Measurements from ENCODE around the gene OSBPL6.

DNA sequence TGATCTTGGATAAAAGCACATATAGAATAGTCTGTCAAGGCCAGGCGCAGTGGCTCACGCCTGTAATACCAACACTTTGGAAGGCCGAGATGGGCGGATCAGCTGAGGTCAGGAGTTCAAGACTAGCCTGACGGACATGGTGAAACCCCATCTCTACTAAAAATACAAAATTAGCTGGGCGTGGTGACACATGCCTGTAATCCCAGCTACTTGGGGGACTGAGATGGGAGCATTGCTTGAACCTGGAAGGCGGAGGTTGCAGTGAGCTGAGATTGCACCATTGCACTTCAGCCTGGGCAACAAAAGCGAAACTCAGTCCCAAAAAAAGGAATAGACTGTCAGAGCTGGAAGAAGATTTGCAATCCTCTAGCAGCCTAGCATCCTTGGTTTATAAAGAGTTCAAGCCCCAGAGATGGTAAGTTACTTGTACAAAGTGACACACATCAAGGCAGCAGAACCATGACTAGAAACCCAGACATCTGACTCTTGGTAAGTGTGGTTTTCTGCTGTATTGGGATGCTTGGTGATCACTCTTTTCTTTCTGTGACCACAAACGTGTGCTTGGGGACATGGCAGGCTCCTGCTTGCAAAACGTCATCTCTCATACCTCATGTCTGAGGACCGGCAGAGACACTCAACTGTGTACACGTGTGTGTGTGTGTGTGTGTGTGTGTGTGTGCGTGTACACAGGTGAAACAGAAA lies 69.0 kb downstream of the OSBPL6 start:
- TF ChIP-seq EZH2 (IDR thresholded peaks at IDR 0.05) (no peak), FOXP2 (optimal IDR thresholded peaks at IDR 0.05; ENCODE audit: control extremely low read depth, extremely low read length, insufficient read depth) (no peak)

Measured in SK-N-MC (cell line).